Ascending aorta (tissue), 2 donors: Measurements from ENCODE around the gene HOXC5. TPM values are rescaled to one million over a fixed set of nuclear protein-coding genes. Genes with fewer than 3 reads are reported as not detected.

Experiments
- DNase-seq, 2 donors: peaks; one replicate each; pipeline ENCODE4 v3.0.0-alpha.2; 2019; ENCODE audit warnings: low spot score in 2 of 2
- H3K27ac ChIP-seq, 2 donors: fragments of 200-600 bp; sonication (generic); one replicate each; pipeline ENCODE4 v1.5.1; 2016 to 2017; ENCODE audit warnings: mild to moderate bottlenecking in 1 of 2
- H3K27me3 ChIP-seq: fragments of 200-600 bp; sonication (generic); one replicate; pipeline ENCODE4 v1.5.1; 2017
- H3K36me3 ChIP-seq, 2 donors: fragments of 200-600 bp; sonication (generic); one replicate each; pipeline ENCODE4 v1.5.1; 2016
- H3K4me1 ChIP-seq, 2 donors: fragments of 200-600 bp; sonication (generic); one replicate each; pipeline ENCODE4 v1.5.1; 2016 to 2017; ENCODE audit warnings: mild to moderate bottlenecking in 1 of 2
- H3K4me3 ChIP-seq, 2 donors: fragments of 200-600 bp; sonication (generic); one replicate each; pipeline ENCODE4 v1.5.1; 2016 to 2017; ENCODE audit warnings: mild to moderate bottlenecking in 1 of 2
- H3K9me3 ChIP-seq, 2 donors: fragments of 200-600 bp; sonication (generic); one replicate each; pipeline ENCODE4 v1.5.1; 2016
- intact Hi-C: fragments of 100-400 bp; cut with DNase I; formaldehyde crosslinking; loops from one replicate; pipeline ENCODE4 v1.15.1; 2023
- total RNA-seq: library from RNA; depleted of rRNA; stranded (reverse); fragments of >200 nt; gene quantifications from one replicate; pipeline ENCODE4 v1.1.0, GENCODE V29; 2016
- TF ChIP-seq, protein P1 (sequence below), 3 experiments: fragments of 200-600 bp in 2 of 3; fragments of 450-650 bp in 1 of 3; sonication (generic) in 2 of 3; IDR thresholded peaks; one replicate each; pipeline ENCODE4 v1.5.1; 2016 to 2019; ENCODE audit warnings: antibody characterized with exemption in 3 of 3, mild to moderate bottlenecking in 1 of 3, moderate library complexity in 1 of 3

The HOXC5 gene
- not detected for total RNA-seq

DNA sequence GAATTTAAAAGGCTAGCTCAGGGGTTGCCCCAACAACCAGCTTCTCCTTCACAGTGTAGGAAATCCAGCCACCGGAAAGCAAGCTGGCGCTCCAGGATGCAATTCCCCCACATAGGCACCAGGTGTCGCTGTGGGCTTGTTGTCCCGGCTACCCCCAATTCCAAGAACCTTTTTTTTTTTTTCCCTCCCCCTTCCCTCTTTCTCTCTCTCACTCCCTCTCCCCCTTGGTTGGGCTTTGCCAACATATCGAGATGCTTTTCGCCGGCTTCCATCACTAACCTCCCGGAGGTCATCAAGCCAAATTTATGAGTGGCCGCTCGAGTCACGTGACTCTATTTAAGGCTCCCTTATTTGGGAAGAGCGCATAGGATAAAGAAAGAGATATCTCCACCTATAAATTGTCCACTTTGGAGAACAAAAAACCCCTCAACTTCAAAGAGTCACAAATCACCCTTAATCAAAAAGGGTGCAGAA is at the start of gene HOXC5:
HOXC5 (plus strand) TSS at position 424 of the 474 bp plus-strand sequence. CDS start 73 bp downstream, outside the sequence.
- Histone ChIP-seq H3K4me1 (peaks cover 0 to 5% of the 10 kb centered on the region in 2 donors), H3K27ac (peak within 1 kb of the TSS in 1 of 2 donors; percentile 11), H3K36me3 (no peaks in the 10 kb centered on the region), H3K27me3 (peaks cover 3% of the 10 kb centered on the region), H3K4me3 (peak within 1 kb of the TSS; percentile 47 to 68), H3K9me3 (no peaks in the 10 kb centered on the region)
- peak in 1 of 2 donors; percentile 85 for DNase-seq
- TF ChIP-seq, protein P1, sequence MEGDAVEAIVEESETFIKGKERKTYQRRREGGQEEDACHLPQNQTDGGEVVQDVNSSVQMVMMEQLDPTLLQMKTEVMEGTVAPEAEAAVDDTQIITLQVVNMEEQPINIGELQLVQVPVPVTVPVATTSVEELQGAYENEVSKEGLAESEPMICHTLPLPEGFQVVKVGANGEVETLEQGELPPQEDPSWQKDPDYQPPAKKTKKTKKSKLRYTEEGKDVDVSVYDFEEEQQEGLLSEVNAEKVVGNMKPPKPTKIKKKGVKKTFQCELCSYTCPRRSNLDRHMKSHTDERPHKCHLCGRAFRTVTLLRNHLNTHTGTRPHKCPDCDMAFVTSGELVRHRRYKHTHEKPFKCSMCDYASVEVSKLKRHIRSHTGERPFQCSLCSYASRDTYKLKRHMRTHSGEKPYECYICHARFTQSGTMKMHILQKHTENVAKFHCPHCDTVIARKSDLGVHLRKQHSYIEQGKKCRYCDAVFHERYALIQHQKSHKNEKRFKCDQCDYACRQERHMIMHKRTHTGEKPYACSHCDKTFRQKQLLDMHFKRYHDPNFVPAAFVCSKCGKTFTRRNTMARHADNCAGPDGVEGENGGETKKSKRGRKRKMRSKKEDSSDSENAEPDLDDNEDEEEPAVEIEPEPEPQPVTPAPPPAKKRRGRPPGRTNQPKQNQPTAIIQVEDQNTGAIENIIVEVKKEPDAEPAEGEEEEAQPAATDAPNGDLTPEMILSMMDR (IDR thresholded peaks at IDR 0.05), result peak; percentile 81 to 99 (median 97)
- intact Hi-C loops, result loop anchor here (1.0 to 5.0 kb wide), 3 partner anchors 26 to 159 kb away; no protein-coding TSS in a partner anchor

DNA sequence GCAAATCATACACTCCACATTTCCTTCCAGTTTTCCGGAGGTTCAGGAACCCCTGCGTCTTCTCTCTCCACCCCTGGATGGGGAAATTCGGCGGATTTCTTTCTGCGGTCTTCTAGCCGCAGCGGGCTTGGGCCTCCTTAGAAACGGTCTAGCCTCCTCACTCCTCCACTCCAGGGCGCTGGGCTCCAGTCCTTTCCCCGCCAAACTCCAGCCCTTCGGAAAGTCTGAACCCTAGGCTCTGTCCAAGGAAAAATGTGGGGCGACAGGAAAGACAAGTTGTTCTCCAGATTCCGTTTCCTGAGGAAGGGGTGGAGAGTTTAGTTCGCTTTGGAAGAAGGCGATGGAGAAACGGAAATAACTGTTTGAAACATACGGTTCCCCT is 49.3 kb upstream of the HOXC5 start:
- H3K36me3 ChIP-seq, result no peaks in the 10 kb centered on the region
- H3K9me3 ChIP-seq, result no peaks in the 10 kb centered on the region
- TF ChIP-seq, protein P1 (IDR thresholded peaks at IDR 0.05), result no peak
- H3K27ac ChIP-seq, result no peak overlapping the region
- H3K4me3 ChIP-seq, result no peak overlapping the region
- no peak for DNase-seq
- H3K27me3 ChIP-seq, result peaks cover 51% of the 10 kb centered on the region
- peaks cover 6 to 13% of the 10 kb centered on the region in 2 donors for H3K4me1 ChIP-seq
- intact Hi-C loops, result no loop called here

DNA sequence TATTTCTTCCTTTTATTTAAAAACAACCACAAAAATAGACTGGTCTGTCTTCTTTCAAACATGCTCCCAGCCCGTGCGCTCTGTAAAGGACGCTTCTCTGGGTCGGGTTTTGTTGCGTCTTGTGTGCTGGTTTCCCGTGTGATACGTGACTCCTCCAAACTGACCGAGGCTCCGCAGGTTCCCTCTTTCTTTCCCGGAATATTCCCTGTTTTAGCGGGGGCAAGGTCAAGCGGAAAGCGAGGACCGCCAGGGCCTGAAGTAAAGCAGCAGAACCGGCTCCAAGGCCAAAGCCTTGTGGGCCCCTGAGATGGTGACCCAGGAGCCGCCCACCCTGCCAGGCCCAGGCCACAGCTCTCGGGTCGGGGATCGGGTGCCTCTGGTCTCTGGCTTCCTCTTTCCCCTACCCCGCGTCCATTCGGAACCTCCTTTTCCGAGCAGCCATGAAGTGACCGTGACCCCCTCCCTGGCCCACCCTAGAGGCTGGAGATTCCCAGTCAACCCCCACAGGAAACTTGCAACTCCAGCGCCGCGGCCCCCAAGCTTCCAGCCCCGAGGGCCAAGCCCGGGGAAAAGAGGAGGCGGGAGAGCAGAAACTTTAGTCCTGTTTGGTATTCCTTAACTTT is 48.8 kb upstream of the HOXC5 start:
- peaks cover 56% of the 10 kb centered on the region for H3K27me3 ChIP-seq
- no peak overlapping the region for H3K27ac ChIP-seq
- no peak for DNase-seq
- intact Hi-C loops, result no loop called here
- TF ChIP-seq, protein P1 (IDR thresholded peaks at IDR 0.05), result no peak
- H3K9me3 ChIP-seq, result no peaks in the 10 kb centered on the region
- no peak overlapping the region for H3K4me3 ChIP-seq
- no peaks in the 10 kb centered on the region for H3K36me3 ChIP-seq
- H3K4me1 ChIP-seq, result peaks cover 6 to 13% of the 10 kb centered on the region in 2 donors

DNA sequence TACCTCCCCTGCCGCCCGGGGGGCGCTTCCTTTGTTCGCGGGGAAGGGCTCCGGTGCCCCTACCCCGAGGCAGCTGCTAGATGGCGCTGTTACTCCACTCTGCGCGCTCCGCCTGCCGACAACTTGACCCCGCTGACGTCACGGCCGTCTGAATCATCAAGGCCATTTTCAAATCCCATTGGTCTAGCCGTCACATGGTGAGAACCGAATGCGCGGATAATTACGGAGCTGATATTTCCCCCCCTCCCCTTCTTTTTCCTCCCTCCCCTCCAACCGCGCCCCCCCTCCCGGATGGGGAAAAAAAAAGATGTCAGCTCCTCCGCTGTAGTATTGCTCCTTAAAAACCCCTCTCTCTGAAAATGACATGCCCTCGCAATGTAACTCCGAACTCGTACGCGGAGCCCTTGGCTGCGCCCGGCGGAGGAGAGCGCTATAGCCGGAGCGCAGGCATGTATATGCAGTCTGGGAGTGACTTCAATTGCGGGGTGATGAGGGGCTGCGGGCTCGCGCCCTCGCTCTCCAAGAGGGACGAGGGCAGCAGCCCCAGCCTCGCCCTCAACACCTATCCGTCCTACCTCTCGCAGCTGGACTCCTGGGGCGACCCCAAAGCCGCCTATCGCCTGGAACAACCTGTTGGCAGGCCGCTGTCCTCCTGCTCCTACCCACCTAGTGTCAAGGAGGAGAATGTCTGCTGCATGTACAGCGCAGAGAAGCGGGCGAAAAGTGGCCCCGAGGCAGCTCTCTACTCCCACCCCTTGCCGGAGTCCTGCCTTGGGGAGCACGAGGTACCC is 47.8 kb upstream of the HOXC5 start, which contains the start of gene HOXC10:
HOXC10 (plus strand) TSS at position 246 of the 791 bp plus-strand sequence; CDS start at position 360, 114 bp downstream.
- H3K4me3 ChIP-seq, result peak within 1 kb of the TSS; percentile 43 to 53
- no peak within 1 kb of the TSS for H3K27ac ChIP-seq
- peaks cover 61% of the 10 kb centered on the region for H3K27me3 ChIP-seq
- H3K4me1 ChIP-seq, result peaks cover 6 to 13% of the 10 kb centered on the region in 2 donors
- intact Hi-C loops, result no loop called here
- no peaks in the 10 kb centered on the region for H3K36me3 ChIP-seq
- TF ChIP-seq, protein P1 (IDR thresholded peaks at IDR 0.05), result peak; percentile 69 to 80 (median 72)
- H3K9me3 ChIP-seq, result no peaks in the 10 kb centered on the region
- DNase-seq, result peak; percentile 33 to 93

DNA sequence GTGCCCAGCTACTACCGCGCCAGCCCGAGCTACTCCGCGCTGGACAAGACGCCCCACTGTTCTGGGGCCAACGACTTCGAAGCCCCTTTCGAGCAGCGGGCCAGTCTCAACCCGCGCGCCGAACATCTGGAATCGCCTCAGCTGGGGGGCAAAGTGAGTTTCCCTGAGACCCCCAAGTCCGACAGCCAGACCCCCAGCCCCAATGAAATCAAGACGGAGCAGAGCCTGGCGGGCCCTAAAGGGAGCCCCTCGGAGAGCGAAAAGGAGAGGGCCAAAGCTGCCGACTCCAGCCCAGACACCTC is 47.2 kb upstream of the HOXC5 start:
- H3K36me3 ChIP-seq, result no peaks in the 10 kb centered on the region
- H3K4me3 ChIP-seq, result peak overlapping the region; percentile 43 to 53
- intact Hi-C loops, result no loop called here
- H3K4me1 ChIP-seq, result peaks cover 6 to 13% of the 10 kb centered on the region in 2 donors
- H3K9me3 ChIP-seq, result no peaks in the 10 kb centered on the region
- H3K27ac ChIP-seq, result no peak overlapping the region
- peaks cover 61% of the 10 kb centered on the region for H3K27me3 ChIP-seq
- no peak for DNase-seq
- TF ChIP-seq, protein P1 (IDR thresholded peaks at IDR 0.05), result no peak
